Transverse colon (tissue), 4 donors: Measurements from ENCODE around the gene PTPRN2. TPM values are rescaled to one million over a fixed set of nuclear protein-coding genes. Genes with fewer than 3 reads are reported as not detected.

Experiments
- DNase-seq: peaks from one replicate; pipeline ENCODE4 v3.0.0-alpha.2; 2019
- H3K27ac ChIP-seq, 4 donors: fragments of 200-600 bp; sonication (generic); 2 replicates each; pipeline ENCODE4 v1.5.1; 2016 to 2018; ENCODE audit warnings: inconsistent platforms in 4 of 4
- H3K27me3 ChIP-seq: fragments of 200-600 bp; sonication (generic); 2 replicates; pipeline ENCODE4 v1.5.1; 2017; ENCODE audit warnings: inconsistent platforms
- H3K36me3 ChIP-seq, 4 donors: fragments of 200-600 bp; sonication (generic); 2 replicates each; pipeline ENCODE4 v1.5.1; 2017 to 2019; ENCODE audit warnings: inconsistent platforms in 4 of 4
- H3K4me1 ChIP-seq, 4 donors: fragments of 200-600 bp; sonication (generic); 2 replicates each; pipeline ENCODE4 v1.5.1; 2017 to 2020; ENCODE audit warnings: inconsistent platforms in 4 of 4
- H3K4me3 ChIP-seq, 4 donors: fragments of 200-600 bp; sonication (generic); 1 replicate in 1 of 4; 2 replicates in 3 of 4; pipeline versions ENCODE4 v1.5.1 to v1.6.1; 2017 to 2019; ENCODE audit warnings: inconsistent platforms in 4 of 4
- H3K9me3 ChIP-seq, 2 donors: fragments of 200-600 bp; sonication (generic); 2 replicates each; pipeline ENCODE4 v1.5.1; 2017 to 2019; ENCODE audit warnings: inconsistent platforms in 2 of 2
- CTCF ChIP-seq, 5 experiments: fragments of 200-600 bp in 3 of 5; fragments of 450-650 bp in 2 of 5; sonication (generic) in 3 of 5; IDR thresholded peaks; 1 replicate in 2 of 5; 2 replicates in 3 of 5; pipeline ENCODE4 v1.5.1; 2016 to 2017; ENCODE audit warnings: antibody characterized with exemption in 5 of 5, inconsistent platforms in 3 of 5, mild to moderate bottlenecking in 2 of 5, moderate library complexity in 1 of 5
- EP300 ChIP-seq: sonication (generic); formaldehyde crosslinking; IDR thresholded peaks from one replicate; pipeline ENCODE4 v1.6.1; 2017; ENCODE audit warnings: antibody characterized with exemption, low read depth
- POLR2A ChIP-seq: fragments of 450-650 bp; IDR thresholded peaks from one replicate; pipeline ENCODE4 v1.6.1; 2016; ENCODE audit warnings: antibody characterized with exemption, mild to moderate bottlenecking, moderate library complexity
- POLR2AphosphoS5 ChIP-seq, 3 donors: sonication (generic); formaldehyde crosslinking; IDR thresholded peaks; one replicate each; pipeline ENCODE4 v1.6.1; 2016; ENCODE audit warnings: antibody characterized with exemption in 3 of 3
- WGBS, 2 donors: methylation state at CpG; one replicate each; pipeline ENCODE4 v1.1.5; 2018; ENCODE audit warnings: low coverage in 1 of 2; 5-methylcytosine and 5-hydroxymethylcytosine counted together
- in situ Hi-C, 4 donors: fragments of 200-750 bp; cut with MboI; loops; one replicate each; pipeline versions ENCODE4 v1.15.0 to v1.15.1; 2017; ENCODE audit warnings: low sequenced_read_pairs in 3 of 4, low pct_ligation_motif_present in 1 of 4, low pct_unique_long_range_greater_than_20kb in 1 of 4
- intact Hi-C: fragments of 100-400 bp; cut with DNase I; formaldehyde crosslinking; loops from one replicate; pipeline ENCODE4 v1.15.1; 2023; ENCODE audit warnings: low total_unique reads
- total RNA-seq, 4 donors: library from RNA; depleted of rRNA; stranded (reverse); fragments of >200 nt; gene quantifications; one replicate each; pipeline ENCODE4 v1.1.0, GENCODE V29; 2016

Gene PTPRN2
- total RNA-seq, 4 donors from 2014 or later = 15.4 to 31.1 (median 21.8) TPM

GRCh38 chr7:157714166-157715070, 873.2 kb downstream of the PTPRN2 start:
- Histone ChIP-seq H3K27me3 (no peaks in the 10 kb centered on the region), H3K4me3 (no peak overlapping the region), H3K9me3 (no peaks in the 10 kb centered on the region), H3K4me1 (no peaks in the 10 kb centered on the region), H3K36me3 (no peaks in the 10 kb centered on the region), H3K27ac (no peak overlapping the region)
- in situ Hi-C loops = no loop called here
- whole genome bisulfite sequencing, 2 donors = 88 to 89% methylated on average over 10 to 29 of the region's 29 CpGs
- DNase-seq = no peak
- intact Hi-C loops = no loop called here
- TF ChIP-seq EP300 (no peak), POLR2AphosphoS5 (IDR thresholded peaks at IDR 0.05) (no peak), POLR2A (no peak), CTCF (IDR thresholded peaks at IDR 0.05) (no peak)

GRCh38 chr7:157713591-157713990, 874.0 kb downstream of the PTPRN2 start:
- no peak overlapping the region for H3K4me3 ChIP-seq
- H3K27me3 ChIP-seq = no peaks in the 10 kb centered on the region
- no peak for DNase-seq
- intact Hi-C loops (no loop called here), in situ Hi-C loops (no loop called here)
- H3K27ac ChIP-seq = no peak overlapping the region
- WGBS, 2 donors = 91 to 93% methylated on average over 7 to 15 of the region's 16 CpGs
- TF ChIP-seq POLR2A (no peak), EP300 (no peak), POLR2AphosphoS5 (IDR thresholded peaks at IDR 0.05) (no peak), CTCF (IDR thresholded peaks at IDR 0.05) (no peak)
- no peaks in the 10 kb centered on the region for H3K36me3 ChIP-seq
- H3K9me3 ChIP-seq = no peaks in the 10 kb centered on the region
- no peaks in the 10 kb centered on the region for H3K4me1 ChIP-seq

GRCh38 chr7:157712666-157713235, 874.9 kb downstream of the PTPRN2 start:
- H3K4me1 ChIP-seq = no peaks in the 10 kb centered on the region
- H3K27ac ChIP-seq = no peak overlapping the region
- H3K9me3 ChIP-seq = no peaks in the 10 kb centered on the region
- H3K36me3 ChIP-seq = no peaks in the 10 kb centered on the region
- no peak for TF ChIP-seq POLR2AphosphoS5 (IDR thresholded peaks at IDR 0.05)
- TF ChIP-seq EP300 = no peak
- no peaks in the 10 kb centered on the region for H3K27me3 ChIP-seq
- intact Hi-C loops (no loop called here), in situ Hi-C loops (no loop called here)
- 89 to 90% methylated on average over 5 to 15 of the region's 15 CpGs for WGBS, 2 donors
- DNase-seq = no peak
- H3K4me3 ChIP-seq = no peak overlapping the region

- Histone ChIP-seq H3K27ac (no peak overlapping the region), H3K4me1 (no peaks in the 10 kb centered on the region), H3K4me3 (no peak overlapping the region), H3K27me3 (no peaks in the 10 kb centered on the region), H3K9me3 (no peaks in the 10 kb centered on the region), H3K36me3 (no peaks in the 10 kb centered on the region)
- DNase-seq = no peak
- WGBS, 2 donors = 72 to 94% methylated on average over 3 to 9 of the region's 27 CpGs
- TF ChIP-seq POLR2A (no peak), EP300 (no peak), CTCF (IDR thresholded peaks at IDR 0.05) (no peak), POLR2AphosphoS5 (IDR thresholded peaks at IDR 0.05) (no peak)
- intact Hi-C loops (no loop called here), in situ Hi-C loops (no loop called here)
Observed at GRCh38 chr7:157711353-157711888, 876.2 kb downstream of the PTPRN2 start.
